HG02610 (cell line): Measurements from ENCODE around the gene RFLNA.

Experiments used
- ATAC-seq: cut with Tn5 transposase; IDR thresholded peaks from one replicate; pipeline ENCODE4 v1.9.1; 2021; ENCODE audit warnings: mild to moderate bottlenecking, moderate library complexity; ENCODE audit not compliant: unreplicated experiment

The RFLNA gene

DNA sequence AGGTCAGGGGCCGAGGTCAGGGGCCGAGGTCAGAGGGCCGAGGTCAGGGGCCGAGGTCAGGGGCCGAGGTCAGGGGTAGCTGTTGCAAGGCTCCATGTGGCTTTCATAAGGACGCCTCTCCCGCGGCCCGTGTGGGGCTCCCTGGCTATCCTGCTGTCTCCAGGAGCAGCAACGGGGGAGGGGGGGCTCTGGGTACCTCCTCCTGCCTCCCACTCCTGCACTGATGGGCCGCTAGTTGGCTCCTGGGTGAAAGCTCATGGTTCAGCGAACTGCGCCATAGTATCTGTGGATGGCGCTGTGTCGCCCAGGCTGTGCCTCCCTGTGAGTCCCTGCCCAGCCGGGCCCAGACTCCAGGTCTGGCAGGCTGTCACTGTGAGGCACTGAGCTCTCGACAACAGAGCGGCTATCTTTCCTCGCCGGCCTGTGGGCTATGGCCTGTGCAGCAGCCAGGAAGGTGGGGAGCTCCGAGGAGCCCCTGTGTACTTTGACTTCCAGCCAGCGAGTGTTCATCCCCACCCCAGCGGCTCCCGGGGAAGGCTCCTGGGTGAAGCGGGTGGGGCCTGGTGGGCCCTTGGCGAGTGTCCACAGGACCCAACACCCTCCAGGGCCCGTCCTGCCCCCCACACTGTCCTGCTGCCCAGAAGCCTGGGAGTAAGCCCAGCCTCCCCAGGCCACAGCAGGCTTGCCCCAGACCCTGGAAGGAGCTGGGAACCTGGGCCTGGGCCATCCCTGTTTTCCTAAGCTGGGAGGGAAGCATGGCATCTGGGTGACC lies 8.1 kb downstream of the RFLNA start:
- no peak for ATAC-seq

DNA sequence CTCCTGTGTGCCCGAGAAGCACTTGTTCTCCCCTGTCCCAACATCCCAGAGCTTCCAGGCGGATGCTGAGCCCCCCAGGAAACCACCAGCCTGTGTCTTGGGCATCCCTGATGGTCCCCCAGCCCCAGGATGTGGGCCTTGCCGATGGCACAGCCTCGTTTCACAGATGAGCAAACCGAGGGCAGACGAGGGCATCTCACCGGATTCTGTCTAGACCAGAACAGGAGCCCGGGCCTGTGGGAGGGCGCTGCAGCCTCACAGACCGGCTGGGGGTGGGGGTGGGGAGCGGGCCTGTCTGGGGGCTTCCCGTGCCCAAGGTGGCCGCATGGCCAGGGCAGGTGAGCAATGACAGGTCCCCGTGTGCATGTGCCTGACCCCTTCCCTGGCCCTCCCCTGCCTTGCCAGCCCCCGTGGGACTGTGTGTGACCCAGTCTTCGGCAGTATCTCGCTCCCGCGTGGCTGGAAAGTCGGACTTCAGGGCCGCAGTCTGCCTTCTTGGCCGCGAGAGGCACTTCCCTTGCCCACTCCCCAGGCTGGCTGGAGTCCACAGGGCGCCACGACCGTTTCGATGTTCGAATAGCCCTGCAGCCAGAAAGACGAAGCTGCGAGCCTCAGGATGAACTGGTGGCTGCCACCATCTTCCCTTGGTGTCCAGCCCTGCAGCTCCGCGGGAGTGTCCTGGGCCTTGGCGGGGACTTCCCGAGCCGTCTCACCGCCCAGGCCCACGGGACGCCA lies 8.9 kb downstream of the RFLNA start:
- ATAC-seq = no peak

DNA sequence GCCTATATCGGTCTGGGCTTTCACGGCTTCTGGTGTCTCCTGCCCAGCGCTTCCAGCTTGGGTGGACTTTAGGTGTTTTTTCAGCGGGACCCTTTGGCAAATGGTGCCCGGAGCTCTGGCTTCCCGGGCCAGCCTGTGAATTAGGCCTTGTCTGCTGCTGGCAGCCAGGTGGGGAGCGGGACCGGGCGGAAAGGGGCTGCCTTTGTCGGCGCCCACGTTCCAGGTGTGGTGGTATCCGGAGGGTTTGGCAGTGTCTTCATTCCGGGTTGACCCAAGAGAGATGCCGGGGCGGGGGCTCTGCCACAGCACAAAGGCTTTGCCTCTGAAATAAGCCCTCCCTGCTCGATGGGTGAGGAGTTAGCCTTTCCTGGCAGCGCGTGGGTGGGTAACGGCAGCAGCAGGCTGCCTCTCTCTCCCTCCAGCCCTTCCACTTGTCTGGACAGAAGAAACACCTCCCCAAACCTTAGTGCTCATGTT lies 9.5 kb downstream of the RFLNA start:
- no peak for ATAC-seq

DNA sequence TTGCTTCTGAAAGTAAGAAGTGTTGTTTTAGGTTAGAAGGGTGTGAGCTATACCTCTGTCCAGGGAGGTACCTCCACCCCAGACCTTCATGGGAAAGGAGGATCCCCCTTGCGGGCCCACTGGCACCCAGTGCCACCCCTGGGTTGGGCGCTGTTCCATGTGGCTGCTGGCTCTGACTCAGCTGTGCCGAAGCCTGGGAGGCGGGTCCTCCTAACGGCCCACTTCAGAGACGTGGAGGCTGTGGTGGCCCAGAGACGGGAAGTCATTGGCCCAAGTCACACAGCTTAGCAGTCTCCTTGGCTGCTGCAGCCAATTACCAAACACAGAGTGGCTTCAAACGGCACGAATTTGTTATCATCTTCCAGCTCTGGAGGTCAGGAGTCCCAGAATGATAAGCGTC lies 10.2 kb downstream of the RFLNA start:
- ATAC-seq = no peak

DNA sequence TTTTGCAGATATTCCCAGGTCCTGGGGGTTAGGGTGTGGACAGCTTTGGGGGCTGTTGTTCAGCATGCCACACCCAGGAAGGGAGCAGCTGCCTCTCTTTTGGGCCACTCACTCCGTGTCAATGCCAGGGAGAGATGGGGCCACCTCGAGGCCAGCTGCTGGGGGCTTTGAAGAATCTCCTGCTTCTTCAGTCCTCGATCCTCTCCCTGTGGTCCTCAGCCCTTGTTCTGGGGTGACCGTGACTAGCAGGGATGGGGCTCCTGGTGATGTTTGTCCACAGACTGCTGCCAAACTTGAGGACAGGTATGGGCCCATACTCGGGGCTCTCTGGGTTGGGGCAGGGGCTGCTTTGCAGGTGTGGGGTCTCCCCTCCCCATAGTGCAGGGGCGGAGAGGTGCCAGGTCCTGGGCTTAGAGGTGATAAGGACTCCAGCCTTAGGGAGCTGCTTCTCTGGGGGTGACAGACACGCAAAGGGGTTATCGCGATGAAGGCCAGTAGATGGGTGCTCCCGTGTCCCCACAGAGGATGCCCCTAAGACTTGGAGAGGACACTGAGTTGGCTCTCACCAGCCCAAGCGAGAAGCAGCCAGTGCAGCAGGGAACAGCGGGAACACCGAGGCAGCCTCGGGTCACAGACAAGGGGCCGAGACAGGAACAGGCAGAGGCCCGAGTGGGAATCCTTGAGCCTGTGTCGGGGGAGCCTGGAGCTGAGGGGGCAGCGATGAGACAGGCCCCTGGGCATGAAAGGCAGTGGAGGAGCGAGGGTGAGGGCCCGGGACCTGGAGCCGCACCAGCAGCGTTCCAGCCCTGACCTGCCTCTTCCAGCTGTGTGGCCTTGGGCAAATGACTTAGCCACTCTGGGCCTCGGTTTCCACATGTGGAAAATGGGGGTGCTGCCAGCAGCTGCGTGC lies 11.1 kb downstream of the RFLNA start:
- ATAC-seq = no peak

DNA sequence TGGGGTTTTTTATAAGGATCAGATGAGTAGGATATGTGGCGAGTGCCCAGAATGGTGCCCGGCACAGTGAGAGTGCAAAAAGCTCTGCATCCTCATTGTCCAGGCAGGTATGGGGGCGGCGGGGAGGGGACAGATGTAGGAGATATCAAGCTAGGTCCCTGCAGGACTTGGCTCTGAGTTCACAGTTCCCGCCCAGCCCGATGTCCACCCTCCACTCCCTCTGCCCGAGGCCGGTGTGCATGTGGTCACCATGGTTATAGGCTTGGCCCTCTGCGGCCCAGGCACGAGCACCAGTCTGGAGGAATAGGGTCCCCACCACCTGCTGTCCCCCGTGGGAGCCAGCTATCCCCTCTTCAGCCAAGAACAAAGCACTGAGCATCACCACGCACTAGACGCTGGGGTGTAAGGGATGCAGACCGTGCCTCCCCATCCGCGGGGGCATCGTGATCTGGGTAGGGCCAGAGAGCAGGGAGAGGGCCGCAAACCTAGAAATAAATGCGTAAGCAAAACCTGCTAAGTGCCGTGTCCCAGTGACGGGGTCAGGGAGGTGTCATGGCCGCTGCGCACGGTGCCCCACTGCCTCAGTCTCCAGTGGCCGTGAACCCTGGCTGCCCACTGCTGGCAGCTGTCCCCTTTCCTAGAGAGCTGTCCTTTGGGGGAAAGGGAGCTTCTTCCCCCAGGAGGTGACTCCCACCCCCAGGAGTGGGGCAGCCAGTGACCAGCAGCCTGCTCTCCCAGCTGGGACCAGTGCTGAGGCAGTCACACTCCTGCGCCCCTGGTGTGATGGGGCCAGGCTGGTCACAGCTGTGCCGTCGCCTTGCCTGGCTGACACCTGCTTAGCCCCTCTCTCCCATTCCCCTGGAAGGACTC lies 12.0 kb downstream of the RFLNA start:
- no peak for ATAC-seq

DNA sequence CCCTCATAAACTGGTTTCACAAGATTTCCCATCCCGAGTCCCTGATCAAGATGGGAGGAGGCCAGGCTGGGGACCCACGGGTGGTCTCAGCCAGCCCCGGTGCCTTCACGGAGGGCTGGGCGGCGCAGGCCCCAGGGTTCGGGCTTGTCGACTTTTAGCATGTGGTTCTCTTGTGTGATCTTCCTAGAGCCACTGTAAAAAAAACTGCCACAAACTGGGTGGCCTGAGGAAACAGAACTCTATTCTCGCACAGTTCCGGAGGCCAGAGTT lies 12.6 kb downstream of the RFLNA start:
- ATAC-seq = no peak

DNA sequence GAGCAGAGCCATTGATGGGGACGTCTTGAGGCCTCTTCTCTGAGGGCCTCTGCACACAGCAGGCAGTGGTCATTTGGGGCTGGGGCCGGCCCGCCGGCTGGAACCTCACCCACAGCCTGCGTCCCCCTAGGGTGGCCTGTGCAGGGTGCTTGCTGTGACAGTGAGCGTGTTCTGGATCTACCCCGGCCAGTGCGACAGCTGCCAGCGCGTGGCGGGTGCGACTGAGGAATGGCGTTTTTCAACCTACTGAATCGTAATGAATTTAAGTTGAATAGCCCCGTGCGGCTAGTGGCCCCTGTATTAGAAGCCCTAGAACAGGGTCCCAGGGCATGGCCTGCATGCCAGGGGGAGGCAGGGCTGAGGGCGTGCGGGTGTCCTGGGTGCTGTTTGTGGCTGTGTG lies 13.8 kb downstream of the RFLNA start:
- ATAC-seq = no peak

DNA sequence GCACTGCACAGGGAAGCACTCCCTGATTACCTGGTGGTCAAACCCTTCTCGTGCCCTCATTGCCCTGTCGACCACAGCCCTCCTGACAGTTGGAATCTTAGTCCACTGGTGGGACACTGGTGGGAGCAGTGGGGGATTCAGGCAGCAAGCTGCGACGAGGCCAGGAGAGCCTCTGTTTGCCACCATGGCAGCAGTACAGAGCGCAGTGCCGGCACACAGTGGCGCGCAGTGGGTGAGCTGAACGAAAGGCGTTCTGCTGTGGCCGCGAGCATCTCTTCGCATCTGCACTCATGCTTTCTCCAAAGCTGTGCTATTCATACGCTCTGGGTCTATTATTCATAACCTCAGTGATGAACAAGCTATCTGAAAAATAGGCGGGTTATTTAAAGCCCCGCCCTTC lies 14.3 kb downstream of the RFLNA start:
- no peak for ATAC-seq

DNA sequence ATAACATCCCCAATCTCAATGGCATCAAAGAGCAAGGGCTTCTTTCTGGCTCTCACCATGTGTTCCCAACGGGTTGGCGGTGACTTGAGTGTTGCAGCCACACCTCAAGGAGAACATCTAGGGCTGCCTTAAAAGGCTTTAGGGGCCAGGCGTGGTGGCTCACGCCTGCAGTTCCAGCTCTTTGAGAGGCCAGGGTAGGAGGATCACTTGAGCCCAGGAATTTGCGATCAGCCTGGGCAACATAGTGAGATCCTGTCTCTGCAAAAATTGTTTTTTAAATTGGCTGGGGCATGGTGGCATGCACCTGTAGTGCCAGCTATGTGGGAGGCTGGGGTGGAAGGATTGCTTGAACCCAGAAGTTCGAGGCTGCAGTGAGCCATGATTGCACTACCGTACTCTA lies 14.9 kb downstream of the RFLNA start:
- ATAC-seq = no peak

DNA sequence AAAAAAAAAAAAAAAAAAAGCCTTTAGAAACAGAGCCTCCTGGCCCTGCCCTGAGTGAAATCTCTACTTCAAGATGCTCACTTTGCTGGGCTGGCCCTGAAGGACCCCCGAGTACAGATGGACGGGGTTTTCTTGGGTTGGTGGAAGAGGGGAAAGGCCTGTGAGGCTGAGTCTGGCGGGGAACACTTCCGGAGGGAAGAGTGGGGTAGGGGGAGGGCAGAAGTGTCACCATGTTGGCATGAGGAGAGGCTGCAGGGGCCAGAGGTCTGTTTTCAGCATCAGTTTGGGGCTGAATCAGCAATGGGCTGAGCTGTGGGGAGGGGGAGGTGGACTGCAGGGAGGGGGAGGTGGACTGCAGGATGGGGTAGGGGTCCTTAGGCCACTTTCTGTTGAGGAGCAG lies 15.3 kb downstream of the RFLNA start:
- no peak for ATAC-seq

DNA sequence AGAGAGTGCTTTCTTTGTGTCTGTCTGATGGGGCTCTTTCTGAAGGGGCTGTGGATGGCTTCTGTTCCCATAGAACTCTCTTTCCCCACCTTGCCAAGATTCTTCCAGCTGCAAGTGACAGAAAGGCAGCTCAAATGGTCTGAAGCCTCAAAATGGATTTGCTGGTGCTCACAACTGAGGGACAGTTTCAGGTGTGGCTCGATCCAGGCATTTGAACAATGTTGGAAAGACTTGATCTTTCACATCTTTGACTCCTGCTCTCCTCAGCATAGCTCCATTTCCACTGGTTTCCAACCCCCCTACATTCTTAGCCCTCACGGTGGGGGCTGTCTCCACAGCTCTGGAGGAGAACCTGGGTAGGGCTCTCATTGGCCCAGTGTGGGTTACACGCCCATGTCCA lies 15.9 kb downstream of the RFLNA start:
- ATAC-seq = no peak

DNA sequence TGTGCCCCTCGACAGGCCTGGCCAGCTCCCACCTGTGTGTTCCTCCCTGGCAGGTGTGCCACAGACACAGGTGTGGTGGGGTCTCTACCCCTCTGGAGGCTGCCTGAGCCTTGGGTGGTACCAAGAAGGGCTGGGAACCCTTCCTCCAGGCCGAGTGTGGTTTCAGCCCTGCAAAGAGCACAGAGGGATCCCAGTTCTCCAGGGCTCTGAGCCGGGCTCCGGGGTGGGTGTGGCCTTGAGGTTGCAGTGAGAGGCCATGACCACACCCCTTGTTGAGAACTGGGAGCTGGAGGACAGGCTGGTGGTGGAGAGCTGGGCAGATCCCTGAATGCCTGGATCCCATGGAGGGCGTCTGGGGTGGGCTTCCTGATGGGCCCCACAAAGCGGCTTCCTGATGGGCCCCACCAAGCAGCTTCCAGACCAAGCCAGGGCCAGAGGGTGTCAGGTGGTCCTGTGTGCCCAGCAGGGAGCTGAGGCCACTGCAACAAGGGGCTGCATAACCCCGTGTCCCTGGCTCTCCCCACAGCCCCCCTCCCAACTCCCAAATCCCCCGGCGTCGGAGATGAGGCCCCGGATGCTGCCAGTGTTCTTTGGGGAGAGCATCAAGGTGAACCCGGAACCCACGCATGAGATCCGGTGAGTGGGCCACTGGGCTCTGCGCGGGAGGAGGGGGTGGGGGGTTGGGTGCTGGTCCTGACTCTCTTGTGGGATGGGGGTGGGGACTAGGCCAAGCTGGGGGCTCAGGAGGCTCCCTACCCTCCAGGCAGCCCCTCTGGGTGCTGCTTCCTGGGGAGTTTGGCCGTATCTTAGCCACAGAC lies 16.6 kb downstream of the RFLNA start:
- ATAC-seq = no peak

DNA sequence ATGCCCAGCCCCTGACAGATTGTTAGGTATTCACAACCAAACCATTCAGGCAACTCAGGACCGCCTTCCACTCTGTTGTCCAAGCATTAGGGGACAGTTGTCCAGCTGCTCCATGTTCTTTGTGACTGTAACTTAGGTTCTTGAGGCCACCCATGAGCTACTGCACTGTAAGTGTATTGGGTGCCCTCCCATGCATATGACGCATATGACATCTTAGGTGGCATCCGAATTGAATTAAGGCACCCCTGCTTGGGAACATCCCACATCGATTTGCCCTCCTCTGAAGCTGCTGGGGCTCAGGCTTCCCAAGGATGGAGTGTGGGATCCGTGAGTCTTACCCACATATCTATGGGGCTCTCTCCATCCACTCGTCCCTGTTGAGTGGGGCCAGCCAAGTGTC lies 17.7 kb downstream of the RFLNA start:
- no peak for ATAC-seq

DNA sequence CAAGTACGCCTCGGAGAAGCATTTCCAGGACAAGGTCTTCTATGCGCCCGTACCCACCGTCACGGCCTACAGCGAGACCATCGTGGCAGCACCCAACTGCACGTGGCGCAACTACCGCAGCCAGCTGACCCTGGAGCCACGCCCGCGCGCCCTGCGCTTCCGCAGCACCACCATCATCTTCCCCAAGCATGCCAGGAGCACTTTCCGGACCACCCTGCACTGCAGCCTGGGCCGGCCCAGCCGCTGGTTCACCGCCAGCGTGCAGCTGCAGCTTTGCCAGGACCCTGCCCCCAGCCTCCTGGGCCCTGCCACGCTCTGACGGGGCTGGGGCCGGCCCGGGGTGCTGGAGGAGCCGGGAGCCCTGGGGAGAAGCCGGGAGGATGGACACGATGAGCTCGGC lies 19.3 kb downstream of the RFLNA start:
- ATAC-seq = no peak

DNA sequence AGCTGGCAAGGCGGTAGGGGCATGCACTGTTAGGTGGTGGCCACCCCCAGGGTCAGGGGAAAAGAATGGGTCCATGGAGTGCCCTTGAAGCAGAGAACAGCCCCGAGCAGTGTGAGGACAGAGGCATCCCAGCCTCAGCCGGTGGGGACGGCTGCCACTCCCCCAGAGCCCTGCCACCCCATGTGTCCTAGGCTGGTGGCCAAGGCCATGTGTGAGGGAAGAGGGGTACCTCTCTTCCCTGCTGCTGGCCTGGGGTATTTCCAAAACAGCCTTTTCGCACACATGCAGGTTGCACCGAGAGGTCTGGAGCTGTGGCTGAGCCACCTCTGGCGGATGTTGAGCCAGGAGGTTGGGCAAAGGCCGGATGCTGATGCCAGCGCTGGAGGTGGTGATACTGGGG lies 19.9 kb downstream of the RFLNA start:
- ATAC-seq = no peak

DNA sequence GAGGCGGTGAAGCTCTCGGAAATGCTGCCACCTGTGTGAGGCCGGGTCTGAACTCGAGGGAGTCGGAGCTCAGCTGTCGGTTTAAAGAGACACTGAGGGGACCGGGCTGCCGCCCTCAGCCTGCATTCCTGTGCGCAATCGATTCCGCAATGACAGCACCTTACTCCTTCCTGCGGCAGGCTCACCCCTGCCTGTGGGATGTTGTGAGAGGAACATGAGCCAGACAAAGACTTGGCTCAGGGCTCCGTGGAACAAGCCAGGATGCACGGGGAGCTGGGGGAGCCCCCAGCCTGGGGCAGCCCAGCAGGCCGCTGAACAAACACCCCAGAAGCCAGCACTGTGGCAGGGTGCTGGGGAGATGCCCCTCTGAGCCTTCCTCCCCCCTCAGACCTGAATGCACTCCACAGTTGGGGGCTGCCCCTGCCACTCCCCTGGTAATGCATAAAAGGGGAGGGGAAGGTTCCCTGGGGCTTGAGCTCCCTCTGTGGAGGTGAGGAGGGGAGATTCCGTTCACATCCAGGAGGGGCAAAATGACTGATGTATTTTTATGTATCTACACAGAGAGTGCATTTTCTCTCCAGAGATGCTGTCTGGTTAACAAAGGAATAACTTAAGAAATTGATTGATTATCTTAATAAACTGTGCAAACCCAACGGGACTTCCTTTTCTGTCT lies 20.6 kb downstream of the RFLNA start:
- no peak for ATAC-seq

DNA sequence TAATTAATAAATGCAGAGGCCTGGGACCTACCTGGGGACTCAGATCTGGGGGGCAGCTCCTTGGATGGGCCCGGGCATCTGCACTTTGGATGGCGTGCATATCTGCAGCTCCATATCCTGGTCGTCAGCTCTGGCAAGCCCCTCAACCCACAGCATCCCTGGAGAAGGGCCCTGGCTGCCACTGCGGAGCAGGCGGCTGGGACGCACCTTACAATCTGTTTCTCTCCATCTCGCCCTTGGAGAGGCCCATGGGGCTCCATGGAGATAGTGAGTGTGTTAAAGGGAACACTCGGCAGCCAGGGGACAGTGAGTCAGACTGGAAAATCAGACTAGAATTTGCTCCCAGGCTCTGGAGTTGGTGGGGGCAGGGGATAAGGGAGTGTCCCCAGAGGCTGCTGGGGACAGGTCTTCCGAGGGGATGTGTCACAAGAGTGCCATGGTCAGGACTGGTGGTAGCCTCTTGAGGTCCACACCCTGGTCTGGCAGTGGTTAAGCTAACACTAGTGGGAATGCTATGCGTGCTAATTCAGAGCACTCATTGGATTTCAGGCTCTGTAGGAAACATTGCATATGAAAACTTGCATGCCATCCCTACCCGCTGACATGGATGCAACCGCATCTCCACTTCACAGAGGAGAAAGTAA lies 21.5 kb downstream of the RFLNA start:
- no peak for ATAC-seq

DNA sequence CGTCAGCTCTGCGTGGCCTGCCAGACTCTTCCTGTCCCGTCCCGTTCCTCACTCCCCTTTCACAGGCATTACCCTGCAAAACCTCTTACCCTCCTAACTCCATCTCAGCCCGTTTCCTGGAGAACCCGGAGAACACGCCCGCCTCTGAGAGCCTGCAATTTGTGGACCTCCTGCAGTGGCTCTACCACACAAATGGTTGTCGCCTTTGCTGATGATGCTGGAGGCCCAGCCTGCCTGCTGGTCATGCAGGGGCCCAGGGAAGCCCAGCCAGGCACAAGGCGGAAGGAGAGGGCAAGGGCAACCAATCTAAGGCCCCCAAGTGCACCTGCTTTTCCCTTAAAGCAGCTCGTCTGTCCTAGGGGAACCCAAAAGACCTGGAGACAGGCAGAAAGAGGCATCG lies 22.5 kb downstream of the RFLNA start:
- ATAC-seq = no peak
